GM06990 (cell line): Measurements from ENCODE around the gene ACYP2.

Experiments
- DNase-seq: peaks from one replicate; pipeline ENCODE4 v3.0.0-alpha.2; 2011; ENCODE audit not compliant: insufficient read length; ENCODE audit errors: extremely low read depth
- H3K27me3 ChIP-seq: replicated peaks from 2 replicates; pipeline ENCODE4 v1.6.0; 2011; ENCODE audit warnings: low read length; ENCODE audit not compliant: control insufficient read depth, insufficient read depth
- H3K36me3 ChIP-seq: 2 replicates; pipeline ENCODE4 v1.5.1; 2011; ENCODE audit warnings: low read length; ENCODE audit not compliant: control insufficient read depth, insufficient read depth
- H3K4me3 ChIP-seq: replicated peaks from 2 replicates; pipeline ENCODE4 v1.5.1; 2011; ENCODE audit warnings: low read depth, mild to moderate bottlenecking, control low read depth, low read length
- TF ChIP-seq, protein P1 (sequence below): IDR thresholded peaks from 2 replicates; pipeline ENCODE4 v1.5.1; 2011; ENCODE audit warnings: low read length, control low read depth, mild to moderate bottlenecking, inconsistent platforms; ENCODE audit not compliant: insufficient read depth, poor library complexity, severe bottlenecking

Gene ACYP2

GRCh38 chr2:54271843-54272627 is 156.6 kb downstream of the ACYP2 start:
- peak; percentile 49 for DNase-seq
- no peaks in the 10 kb centered on the region for H3K36me3 ChIP-seq
- TF ChIP-seq, protein P1, sequence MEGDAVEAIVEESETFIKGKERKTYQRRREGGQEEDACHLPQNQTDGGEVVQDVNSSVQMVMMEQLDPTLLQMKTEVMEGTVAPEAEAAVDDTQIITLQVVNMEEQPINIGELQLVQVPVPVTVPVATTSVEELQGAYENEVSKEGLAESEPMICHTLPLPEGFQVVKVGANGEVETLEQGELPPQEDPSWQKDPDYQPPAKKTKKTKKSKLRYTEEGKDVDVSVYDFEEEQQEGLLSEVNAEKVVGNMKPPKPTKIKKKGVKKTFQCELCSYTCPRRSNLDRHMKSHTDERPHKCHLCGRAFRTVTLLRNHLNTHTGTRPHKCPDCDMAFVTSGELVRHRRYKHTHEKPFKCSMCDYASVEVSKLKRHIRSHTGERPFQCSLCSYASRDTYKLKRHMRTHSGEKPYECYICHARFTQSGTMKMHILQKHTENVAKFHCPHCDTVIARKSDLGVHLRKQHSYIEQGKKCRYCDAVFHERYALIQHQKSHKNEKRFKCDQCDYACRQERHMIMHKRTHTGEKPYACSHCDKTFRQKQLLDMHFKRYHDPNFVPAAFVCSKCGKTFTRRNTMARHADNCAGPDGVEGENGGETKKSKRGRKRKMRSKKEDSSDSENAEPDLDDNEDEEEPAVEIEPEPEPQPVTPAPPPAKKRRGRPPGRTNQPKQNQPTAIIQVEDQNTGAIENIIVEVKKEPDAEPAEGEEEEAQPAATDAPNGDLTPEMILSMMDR: no peak
- no peaks in the 10 kb centered on the region for H3K27me3 ChIP-seq
- H3K4me3 ChIP-seq: no peak overlapping the region

DNA sequence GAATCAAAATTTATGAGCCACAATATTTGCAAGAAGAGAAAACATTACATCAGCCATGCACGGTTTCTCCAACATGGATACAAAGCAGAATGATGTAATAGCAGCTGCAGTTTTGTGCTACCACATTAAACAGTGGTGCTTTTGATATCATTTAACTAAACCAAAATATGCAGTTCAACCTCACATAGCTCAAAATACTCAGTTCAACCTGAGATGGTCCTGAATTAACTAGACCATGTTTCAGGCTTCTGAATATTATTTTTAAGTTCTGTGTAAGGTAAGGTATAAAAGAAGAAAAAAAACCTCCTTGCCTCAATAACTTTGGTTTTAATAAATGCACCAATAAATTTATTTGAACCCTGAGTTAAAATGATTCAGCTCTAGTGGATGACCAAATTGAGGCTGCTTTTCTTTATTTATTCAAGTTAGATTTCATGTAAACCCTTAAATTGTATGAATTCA is 159.4 kb downstream of the ACYP2 start:
- TF ChIP-seq, protein P1: no peak
- no peaks in the 10 kb centered on the region for H3K27me3 ChIP-seq
- no peak overlapping the region for H3K4me3 ChIP-seq
- DNase-seq: no peak
- no peaks in the 10 kb centered on the region for H3K36me3 ChIP-seq

- DNase-seq: no peak
- TF ChIP-seq, protein P1: no peak
- Histone ChIP-seq H3K36me3 (no peaks in the 10 kb centered on the region), H3K4me3 (no peak overlapping the region), H3K27me3 (no peaks in the 10 kb centered on the region)
These were observed 160.1 kb downstream of the ACYP2 start for GRCh38 chr2:54275541-54275940.

- no peaks in the 10 kb centered on the region for H3K36me3 ChIP-seq
- no peak for DNase-seq
- no peaks in the 10 kb centered on the region for H3K27me3 ChIP-seq
- TF ChIP-seq, protein P1: no peak
- no peak overlapping the region for H3K4me3 ChIP-seq
These were observed 164.0 kb downstream of the ACYP2 start for GRCh38 chr2:54279385-54279784.

- Histone ChIP-seq H3K4me3 (no peak overlapping the region), H3K27me3 (no peaks in the 10 kb centered on the region)
- no peak for DNase-seq
These were observed 169.4 kb downstream of the ACYP2 start for GRCh38 chr2:54284826-54285225.

More at GRCh38 chr2:54284826-54285225, 169.4 kb downstream of the ACYP2 start:
- TF ChIP-seq, protein P1: no peak
- H3K36me3 ChIP-seq: no peaks in the 10 kb centered on the region
